NT2/D1 (cell line): Measurements from ENCODE around the gene SLC46A3.

Source experiments
- SUZ12 ChIP-seq: IDR thresholded peaks from 2 replicates; pipeline ENCODE4 v1.6.1; 2011; ENCODE audit not compliant: insufficient read length, insufficient read depth; ENCODE audit errors: extremely low read depth
- YY1 ChIP-seq: IDR thresholded peaks from 2 replicates; pipeline ENCODE4 v1.6.1; 2011; ENCODE audit not compliant: insufficient read length, insufficient read depth
- ZNF274 ChIP-seq: IDR thresholded peaks from 2 replicates; pipeline ENCODE4 v1.6.1; 2011; ENCODE audit warnings: mild to moderate bottlenecking, low read depth, low read length

- no peak for TF ChIP-seq SUZ12
- no peak for TF ChIP-seq YY1
- no peak for TF ChIP-seq ZNF274
These were observed 42.8 kb upstream of the SLC46A3 start for GRCh38 chr13:28761586-28761985.
